Activated CD4-positive, alpha-beta T cell treated with anti-CD3 and anti-CD28 coated beads for 24 hours (primary cell): ENCODE results near the gene MAP2.
"Not testable (repeated sequence)": the region's sequence is repeated elsewhere in the genome, so short reads cannot be mapped to it uniquely, and the experiment has no call there.

Experiments
- DNase-seq, 2 donors: peaks; one replicate each; pipeline ENCODE4 v3.0.0-alpha.2; 2020; ENCODE audit warnings: low read depth in 2 of 2

Gene MAP2

GRCh38 chr2:209473930-209474419, 50.1 kb downstream of the MAP2 start:
- no peak for DNase-seq

GRCh38 chr2:209474960-209475359, 51.1 kb downstream of the MAP2 start:
- DNase-seq = no peak

- DNase-seq = no peak
These were observed 52.7 kb downstream of the MAP2 start for GRCh38 chr2:209476367-209477208.

- not testable (repeated sequence) for DNase-seq
These were observed 68.4 kb downstream of the MAP2 start for GRCh38 chr2:209492296-209492695.

- DNase-seq = not testable (repeated sequence)
These were observed 71.3 kb downstream of the MAP2 start for GRCh38 chr2:209495068-209495620.

GRCh38 chr2:209495855-209496585, 72.2 kb downstream of the MAP2 start:
- DNase-seq = no peak

GRCh38 chr2:209496586-209496982, 72.7 kb downstream of the MAP2 start:
- no peak for DNase-seq

GRCh38 chr2:209498614-209499013, 74.8 kb downstream of the MAP2 start:
- no peak for DNase-seq

GRCh38 chr2:209499069-209499468, 75.2 kb downstream of the MAP2 start:
- DNase-seq = no peak

GRCh38 chr2:209501579-209501978, 77.7 kb downstream of the MAP2 start:
- no peak for DNase-seq

GRCh38 chr2:209505410-209505809, 81.6 kb downstream of the MAP2 start:
- DNase-seq = no peak

- no peak for DNase-seq
These were observed 84.4 kb downstream of the MAP2 start for GRCh38 chr2:209508255-209508654.

GRCh38 chr2:209511637-209512036, 87.8 kb downstream of the MAP2 start:
- DNase-seq = no peak

GRCh38 chr2:209512971-209513370, 89.1 kb downstream of the MAP2 start:
- DNase-seq = no peak

GRCh38 chr2:209517436-209517835, 93.6 kb downstream of the MAP2 start:
- no peak for DNase-seq

- DNase-seq = no peak
These were observed 95.4 kb downstream of the MAP2 start for GRCh38 chr2:209519271-209519670.

- no peak for DNase-seq
These were observed 96.1 kb downstream of the MAP2 start for GRCh38 chr2:209519906-209520305.

GRCh38 chr2:209523041-209523740, 99.3 kb downstream of the MAP2 start:
- no peak for DNase-seq

GRCh38 chr2:209523867-209524266, 100.0 kb downstream of the MAP2 start:
- no peak for DNase-seq

- DNase-seq = no peak
These were observed 101.5 kb downstream of the MAP2 start for GRCh38 chr2:209525331-209525730.

- no peak for DNase-seq
These were observed 102.0 kb downstream of the MAP2 start for GRCh38 chr2:209525834-209526281.

- DNase-seq = no peak
These were observed 102.7 kb downstream of the MAP2 start for GRCh38 chr2:209526561-209526960.
